ENCODE results near the gene RBM4B.

Gene RBM4B

GRCh38 chr11:66686801-66687750 lies 9.4 kb upstream of the RBM4B start:
- no peak for DNase-seq (ENCODE audit: low read depth in 3 of 3)

- DNase-seq (ENCODE audit: low read depth in 3 of 3), result no peak
Observed at GRCh38 chr11:66686100-66686785, 8.6 kb upstream of the RBM4B start.

DNA sequence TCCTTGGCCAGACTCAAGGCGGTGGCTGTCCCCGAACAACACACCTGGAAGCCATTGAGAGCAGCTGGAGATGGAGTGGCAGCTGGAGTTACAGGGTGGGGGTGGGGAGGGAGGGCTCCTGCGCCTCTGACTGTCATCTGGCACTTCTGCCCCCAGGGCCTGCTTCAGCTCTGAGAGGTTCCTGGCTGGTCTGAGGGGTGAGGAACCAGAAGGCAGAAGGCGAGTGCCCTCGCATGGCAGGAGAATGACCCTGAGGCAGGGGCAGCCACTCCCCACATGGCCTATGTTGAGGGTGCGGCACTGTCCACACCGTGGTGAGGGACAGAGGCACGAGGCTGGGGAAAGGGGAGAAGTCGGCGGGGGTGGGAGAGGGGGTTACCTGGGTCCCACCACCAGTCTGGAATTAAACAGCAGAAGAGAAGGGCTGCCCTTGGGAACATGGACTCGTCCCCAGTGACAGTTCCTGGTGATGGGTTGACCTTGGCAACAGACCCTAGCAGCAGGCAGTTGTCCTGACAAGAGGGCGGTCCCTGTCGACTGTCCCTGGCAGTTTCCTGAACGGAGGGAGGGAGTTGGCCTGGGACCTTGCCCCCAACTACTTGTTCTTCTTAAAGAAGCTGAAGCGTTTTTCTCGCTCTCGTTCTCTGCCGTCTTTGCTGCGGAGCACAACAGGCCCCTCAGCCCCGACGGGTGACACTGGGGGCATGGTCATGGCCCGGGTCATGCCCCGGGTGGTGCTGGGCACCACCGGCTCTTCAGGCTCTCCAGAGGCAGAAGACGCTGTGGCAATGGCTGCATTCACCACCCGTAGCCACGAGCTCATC lies 7.8 kb upstream of the RBM4B start:
- DNase-seq (ENCODE audit: low read depth in 3 of 3), result no peak

DNA sequence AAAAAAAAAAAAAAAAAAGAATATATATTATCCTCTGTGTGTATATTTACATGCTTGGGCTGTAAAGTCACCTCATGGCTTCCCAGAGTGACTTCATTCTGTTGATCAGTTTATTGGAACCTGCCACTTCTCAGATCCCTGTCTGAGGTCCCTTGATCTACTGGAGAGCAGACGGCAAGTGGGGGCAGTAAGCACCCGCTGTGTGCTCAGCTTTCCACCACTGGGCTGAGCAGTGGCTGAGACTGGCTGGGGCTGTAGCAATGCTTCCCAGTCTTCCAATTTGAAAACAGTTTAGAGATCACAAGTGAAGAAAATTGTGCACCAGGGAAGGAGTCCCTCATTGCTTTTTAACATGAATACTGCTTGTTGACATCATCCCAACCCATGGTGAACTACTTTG lies 6.9 kb upstream of the RBM4B start:
- DNase-seq (ENCODE audit: low read depth in 3 of 3), result no peak

DNA sequence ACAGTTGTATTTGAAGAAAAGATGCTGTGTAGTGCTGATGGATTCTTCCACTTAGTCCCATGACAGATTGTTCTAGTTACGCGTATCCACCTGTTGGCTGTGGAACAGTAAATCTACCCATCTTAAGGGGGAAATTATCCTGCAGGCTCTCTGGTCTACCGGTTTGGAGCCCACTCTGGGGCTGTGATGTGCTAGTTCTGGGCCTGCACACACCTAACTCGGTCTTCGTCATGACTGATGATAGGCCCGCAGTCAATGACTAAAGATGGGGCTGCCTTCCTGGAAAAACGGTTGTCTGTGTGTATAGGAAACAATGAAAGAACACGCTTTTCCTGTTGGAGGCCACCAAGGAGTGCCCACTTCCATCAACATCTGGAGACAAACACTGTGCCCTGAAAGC lies 6.2 kb upstream of the RBM4B start:
- DNase-seq (ENCODE audit: low read depth in 3 of 3), result no peak

GRCh38 chr11:66680966-66681645 lies 3.4 kb upstream of the RBM4B start:
- DNase-seq (ENCODE audit: low read depth in 3 of 3), result no peak

- DNase-seq (ENCODE audit: low read depth in 3 of 3), result no peak
Observed at GRCh38 chr11:66676931-66677598, 622 bp downstream of the RBM4B start.

DNA sequence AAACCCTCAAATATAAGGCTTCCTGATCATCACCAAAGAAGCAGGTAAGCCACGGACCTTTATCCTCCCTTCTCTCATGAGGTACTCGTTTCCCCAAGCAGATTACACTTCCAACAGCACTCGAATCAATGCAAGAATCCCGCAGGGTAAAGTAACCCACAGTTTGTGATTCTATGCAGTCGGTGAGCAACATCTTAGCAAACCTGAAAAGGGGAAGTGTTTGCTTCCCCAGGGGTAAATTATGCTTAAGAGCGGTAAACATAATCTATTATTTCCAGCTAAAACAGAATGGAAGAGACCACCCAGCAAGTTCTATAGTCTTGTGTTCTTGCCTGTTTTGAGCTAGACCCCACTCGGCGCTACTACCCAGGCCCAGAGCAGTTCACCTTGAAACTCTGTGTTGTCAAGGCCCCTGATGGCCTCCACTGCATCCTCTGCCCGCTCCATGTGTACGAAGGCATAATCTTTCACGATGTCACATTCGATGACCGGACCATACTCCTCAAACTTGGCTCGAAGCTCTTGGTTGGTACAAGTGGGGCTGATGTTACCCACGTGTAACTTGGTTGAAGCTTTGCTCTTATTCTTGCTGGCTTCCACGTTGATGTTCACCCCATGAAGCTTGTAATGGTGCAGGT lies 1.3 kb downstream of the RBM4B start:
- no peak for DNase-seq (ENCODE audit: low read depth in 3 of 3)

- no peak for DNase-seq (ENCODE audit: low read depth in 3 of 3)
Observed at GRCh38 chr11:66674964-66675602, 2.6 kb downstream of the RBM4B start.

GRCh38 chr11:66670816-66671215 lies 6.9 kb downstream of the RBM4B start:
- no peak for DNase-seq (ENCODE audit: low read depth in 3 of 3)

DNA sequence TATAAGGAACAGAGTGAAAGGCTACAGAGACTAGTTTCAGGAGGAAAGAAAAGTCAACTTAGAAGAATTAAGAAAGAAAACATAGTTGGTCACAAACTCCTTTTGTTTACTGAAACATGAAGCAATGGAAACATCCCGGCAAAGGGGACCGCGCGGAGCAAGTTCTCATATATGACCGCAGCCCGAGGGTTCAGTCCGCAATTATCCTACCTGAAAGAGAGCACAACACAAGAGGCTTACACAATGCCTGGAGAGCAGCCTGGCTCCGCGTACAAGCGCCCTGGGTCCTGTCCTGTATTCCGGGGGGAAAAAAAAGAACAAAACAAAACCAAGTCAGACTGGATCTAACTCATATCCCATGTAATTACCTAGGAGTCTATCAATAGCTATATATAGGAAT lies 12.3 kb downstream of the RBM4B start:
- DNase-seq (ENCODE audit: low read depth in 3 of 3), result no peak

GRCh38 chr11:66663741-66664296 lies 13.9 kb downstream of the RBM4B start:
- no peak for DNase-seq (ENCODE audit: low read depth in 3 of 3)

DNA sequence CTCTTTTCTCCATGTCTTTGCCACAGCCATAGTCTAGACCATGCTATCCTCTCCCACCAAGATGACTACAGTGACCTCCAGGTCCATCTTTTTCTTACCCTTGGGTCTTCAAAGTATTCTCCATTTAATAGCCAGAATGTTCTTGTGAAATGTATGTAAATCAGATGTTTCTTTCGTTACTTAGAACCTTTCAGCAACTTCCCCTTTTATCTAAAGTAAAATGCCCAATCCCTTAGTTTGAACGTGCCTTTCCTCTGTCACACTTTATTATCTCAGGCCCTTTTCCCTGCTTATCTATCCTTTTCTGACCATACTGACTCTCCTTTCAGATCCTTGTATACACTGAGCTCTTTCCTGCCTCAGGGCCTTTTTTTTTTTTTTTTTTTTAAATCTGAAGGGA lies 17.9 kb downstream of the RBM4B start:
- no peak for DNase-seq (ENCODE audit: low read depth in 3 of 3)

DNA sequence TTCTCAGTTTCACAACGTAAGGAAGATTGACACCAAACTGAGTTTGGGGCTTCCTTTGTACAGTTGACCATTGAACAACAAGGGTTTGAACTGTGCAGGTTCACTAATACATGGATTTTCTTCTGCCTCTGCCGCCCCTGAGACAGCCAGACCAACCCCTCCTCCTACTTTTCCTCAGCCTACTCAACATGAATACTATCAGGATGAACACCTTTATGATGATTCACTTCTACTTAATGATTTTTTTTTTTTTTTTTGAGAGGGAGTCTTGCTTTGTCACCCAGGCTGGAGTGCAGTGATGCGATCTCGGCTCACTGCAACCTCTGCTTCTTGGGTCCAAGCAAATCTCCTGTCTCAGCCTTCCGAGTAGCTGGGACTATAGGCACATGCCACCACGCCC lies 24.6 kb downstream of the RBM4B start:
- DNase-seq (ENCODE audit: low read depth in 3 of 3), result no peak

DNA sequence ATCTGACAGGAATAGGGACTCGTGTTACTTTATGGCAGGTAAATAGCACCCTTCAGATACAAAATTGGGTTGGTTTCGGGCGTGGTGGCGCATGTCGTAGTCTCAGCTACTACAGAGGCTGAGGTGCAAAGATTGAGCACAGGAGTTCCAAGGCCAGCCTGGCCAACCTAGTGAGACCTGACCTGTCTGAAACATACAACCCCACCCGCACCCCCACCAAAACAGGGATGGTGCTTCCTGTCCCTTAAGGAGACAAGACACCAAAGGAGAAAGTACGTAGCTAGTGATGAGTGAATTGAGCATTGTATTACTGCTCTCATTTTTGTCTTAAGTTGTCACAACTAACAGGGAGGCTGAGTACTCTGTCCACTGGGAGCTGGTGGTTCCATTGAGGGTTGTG lies 25.0 kb downstream of the RBM4B start:
- DNase-seq (ENCODE audit: low read depth in 3 of 3), result no peak

- no peak for DNase-seq (ENCODE audit: low read depth in 3 of 3)
Observed at GRCh38 chr11:66651016-66651415, 26.7 kb downstream of the RBM4B start.

- no peak for DNase-seq (ENCODE audit: low read depth in 3 of 3)
Observed at GRCh38 chr11:66649903-66650302, 27.8 kb downstream of the RBM4B start.

DNA sequence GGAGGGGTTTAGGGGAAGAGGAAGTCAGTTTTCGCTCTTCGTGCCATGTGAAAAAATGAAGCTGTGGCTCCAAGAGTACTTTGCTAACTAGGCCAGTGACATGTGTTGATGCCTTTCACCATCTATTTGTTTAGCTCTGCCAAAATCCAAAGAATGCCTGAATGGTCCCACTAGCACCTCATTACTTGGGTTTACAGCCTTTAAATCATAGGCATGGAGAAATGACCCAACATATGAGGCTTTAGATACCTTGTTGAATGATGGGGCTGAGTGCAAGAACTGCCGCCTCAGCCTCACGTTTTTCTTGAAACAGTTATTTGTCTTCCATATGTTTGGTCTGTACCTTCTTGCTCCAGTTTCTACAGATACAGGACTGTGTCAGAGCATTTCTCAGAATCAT lies 30.9 kb downstream of the RBM4B start:
- no peak for DNase-seq (ENCODE audit: low read depth in 3 of 3)

DNA sequence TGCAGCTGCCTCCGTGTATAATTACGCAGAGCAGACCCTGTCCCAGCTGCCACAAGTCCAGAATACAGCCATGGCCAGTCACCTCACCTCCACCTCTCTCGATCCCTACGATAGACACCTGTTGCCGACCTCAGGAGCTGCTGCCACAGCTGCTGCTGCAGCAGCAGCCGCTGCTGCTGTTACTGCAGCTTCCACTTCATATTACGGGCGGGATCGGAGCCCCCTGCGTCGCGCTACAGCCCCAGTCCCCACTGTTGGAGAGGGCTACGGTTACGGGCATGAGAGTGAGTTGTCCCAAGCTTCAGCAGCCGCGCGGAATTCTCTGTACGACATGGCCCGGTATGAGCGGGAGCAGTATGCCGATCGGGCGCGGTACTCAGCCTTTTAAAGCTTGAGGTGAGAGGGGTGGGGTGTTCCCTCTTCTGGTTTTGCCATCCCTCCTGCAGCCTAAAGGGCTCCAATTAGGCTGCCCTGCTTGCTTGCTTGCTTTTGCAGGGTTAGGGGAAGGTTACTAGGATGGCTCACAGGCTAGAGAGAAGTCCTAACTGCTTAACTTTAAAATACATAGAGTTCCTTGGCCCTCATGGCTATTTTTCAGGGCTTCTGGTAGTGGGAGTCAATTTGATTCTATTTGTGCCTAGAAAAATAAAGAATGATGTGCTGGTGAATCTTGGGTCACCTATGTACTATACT lies 33.8 kb downstream of the RBM4B start:
- no peak for DNase-seq (ENCODE audit: low read depth in 3 of 3)
